ENCODE results near the gene CRB3. TPM values are rescaled to one million over a fixed set of nuclear protein-coding genes. Genes with fewer than 3 reads are reported as not detected.

CRB3 gene
- polyA plus RNA-seq, 1 experiment = not detected

GRCh38 chr19:6484831-6485230, 20.8 kb downstream of the CRB3 start:
- POLR2A ChIA-PET = no interaction called here

GRCh38 chr19:6489278-6490061, 25.4 kb downstream of the CRB3 start:
- DNase-seq (ENCODE audit: low read depth, low spot score) = no peak
- ChIA-PET CTCF (no interaction called here), POLR2A (no interaction called here)
- Histone ChIP-seq H3K4me3 (ENCODE audit: low read depth, low read length) (no peak overlapping the region), H3K9me3 (ENCODE audit: control insufficient read depth, insufficient read depth, low read length) (no peaks in the 10 kb centered on the region), H3K27ac (ENCODE audit: low read depth, low read length) (no peak overlapping the region), H3K27me3 (ENCODE audit: control insufficient read depth, insufficient read depth, low read length) (no peaks in the 10 kb centered on the region)
- no peak for TF ChIP-seq CTCF (IDR thresholded peaks at IDR 0.05; ENCODE audit: low read depth, low read length)

More at GRCh38 chr19:6484831-6485230, 20.8 kb downstream of the CRB3 start:
- no peaks in the 10 kb centered on the region for H3K27me3 ChIP-seq (ENCODE audit: control insufficient read depth, insufficient read depth, low read length)
- TF ChIP-seq CTCF (IDR thresholded peaks at IDR 0.05; ENCODE audit: low read depth, low read length) = no peak
- H3K27ac ChIP-seq (ENCODE audit: low read depth, low read length) = no peak overlapping the region
- CTCF ChIA-PET = no interaction called here
- no peak for DNase-seq (ENCODE audit: low read depth, low spot score)
- no peaks in the 10 kb centered on the region for H3K9me3 ChIP-seq (ENCODE audit: control insufficient read depth, insufficient read depth, low read length)
- H3K4me3 ChIP-seq (ENCODE audit: low read depth, low read length) = no peak overlapping the region

GRCh38 chr19:6490134-6490533, 26.1 kb downstream of the CRB3 start:
- ChIA-PET POLR2A (no interaction called here), CTCF (no interaction called here)
- TF ChIP-seq CTCF (IDR thresholded peaks at IDR 0.05; ENCODE audit: low read depth, low read length) = no peak
- Histone ChIP-seq H3K27me3 (ENCODE audit: control insufficient read depth, insufficient read depth, low read length) (no peaks in the 10 kb centered on the region), H3K4me3 (ENCODE audit: low read depth, low read length) (no peak overlapping the region), H3K27ac (ENCODE audit: low read depth, low read length) (no peak overlapping the region), H3K9me3 (ENCODE audit: control insufficient read depth, insufficient read depth, low read length) (peaks cover 6% of the 10 kb centered on the region)
- no peak for DNase-seq (ENCODE audit: low read depth, low spot score)

GRCh38 chr19:6491802-6492592, 27.9 kb downstream of the CRB3 start:
- ChIA-PET CTCF (no interaction called here), POLR2A (interaction anchor here (0.6 kb wide), 1 partner anchor 24 kb away, joined by 12 read pairs; no protein-coding TSS in a partner anchor)
- Histone ChIP-seq H3K9me3 (ENCODE audit: control insufficient read depth, insufficient read depth, low read length) (peaks cover 15% of the 10 kb centered on the region), H3K27ac (ENCODE audit: low read depth, low read length) (no peak overlapping the region), H3K27me3 (ENCODE audit: control insufficient read depth, insufficient read depth, low read length) (no peaks in the 10 kb centered on the region), H3K4me3 (ENCODE audit: low read depth, low read length) (no peak overlapping the region)
- no peak for TF ChIP-seq CTCF (IDR thresholded peaks at IDR 0.05; ENCODE audit: low read depth, low read length)
- DNase-seq (ENCODE audit: low read depth, low spot score) = no peak

GRCh38 chr19:6494438-6495036, 30.5 kb downstream of the CRB3 start:
- POLR2A ChIA-PET = no interaction called here
- H3K27me3 ChIP-seq (ENCODE audit: control insufficient read depth, insufficient read depth, low read length) = no peaks in the 10 kb centered on the region
- H3K27ac ChIP-seq (ENCODE audit: low read depth, low read length) = no peak overlapping the region
- no peak for TF ChIP-seq CTCF (IDR thresholded peaks at IDR 0.05; ENCODE audit: low read depth, low read length)
- H3K4me3 ChIP-seq (ENCODE audit: low read depth, low read length) = no peak overlapping the region
- CTCF ChIA-PET = no interaction called here
- no peak for DNase-seq (ENCODE audit: low read depth, low spot score)
- H3K9me3 ChIP-seq (ENCODE audit: control insufficient read depth, insufficient read depth, low read length) = peaks cover 15% of the 10 kb centered on the region

Data from AG04450 (cell line).